Muscle of leg (tissue), 11 donors: Measurements from ENCODE around the gene FNDC3B. TPM values are rescaled to one million over a fixed set of nuclear protein-coding genes. Genes with fewer than 3 reads are reported as not detected.

ENCODE experiments used
- DNase-seq: peaks from one replicate; pipeline ENCODE4 v3.0.0; 2013
- H3K27ac ChIP-seq: one replicate; pipeline ENCODE4 v1.5.1; 2013; ENCODE audit warnings: mild to moderate bottlenecking, low read length, control low read depth
- H3K27me3 ChIP-seq: one replicate; pipeline ENCODE4 v1.6.1; 2013; ENCODE audit warnings: low read length; ENCODE audit not compliant: control insufficient read depth, insufficient read depth
- H3K36me3 ChIP-seq: one replicate; pipeline ENCODE4 v1.6.1; 2013; ENCODE audit warnings: low read length; ENCODE audit not compliant: control insufficient read depth, insufficient read depth
- H3K4me1 ChIP-seq: one replicate; pipeline ENCODE4 v1.6.1; 2013; ENCODE audit warnings: low read length; ENCODE audit not compliant: control insufficient read depth, insufficient read depth
- H3K4me3 ChIP-seq: one replicate; pipeline ENCODE4 v1.5.1; 2013; ENCODE audit warnings: low read length, control low read depth
- H3K9me3 ChIP-seq: replicated peaks from 2 replicates; pipeline ENCODE4 v1.6.1; 2013; ENCODE audit warnings: low read depth, low read length; ENCODE audit not compliant: control insufficient read depth
- WGBS: methylation state at CpG from one replicate; pipeline ENCODE4 v1.1.5; 2013; ENCODE audit warnings: missing lambda C conversion rate; ENCODE audit not compliant: insufficient coverage; 5-methylcytosine and 5-hydroxymethylcytosine counted together
- polyA plus RNA-seq, 8 donors: library from polyadenylated mRNA; unstranded; fragments of 120-200 nt; gene quantifications; one replicate each; pipeline versions ENCODE4 v1.2.1 to v1.2.3, GENCODE V29; 2013; ENCODE audit warnings: inconsistent platforms in 1 of 8, low replicate concordance in 1 of 8; ENCODE audit not compliant: insufficient read length in 8 of 8, insufficient read depth in 1 of 8
- total RNA-seq: library from RNA; stranded (reverse); fragments of 120-200 nt; gene quantifications from one replicate; pipeline ENCODE4 v1.2.4, GENCODE V29; 2013

Gene FNDC3B
- total and polyA plus RNA-seq, 9 donors, result 35.1 to 98.8 (median 58.3) TPM

DNA sequence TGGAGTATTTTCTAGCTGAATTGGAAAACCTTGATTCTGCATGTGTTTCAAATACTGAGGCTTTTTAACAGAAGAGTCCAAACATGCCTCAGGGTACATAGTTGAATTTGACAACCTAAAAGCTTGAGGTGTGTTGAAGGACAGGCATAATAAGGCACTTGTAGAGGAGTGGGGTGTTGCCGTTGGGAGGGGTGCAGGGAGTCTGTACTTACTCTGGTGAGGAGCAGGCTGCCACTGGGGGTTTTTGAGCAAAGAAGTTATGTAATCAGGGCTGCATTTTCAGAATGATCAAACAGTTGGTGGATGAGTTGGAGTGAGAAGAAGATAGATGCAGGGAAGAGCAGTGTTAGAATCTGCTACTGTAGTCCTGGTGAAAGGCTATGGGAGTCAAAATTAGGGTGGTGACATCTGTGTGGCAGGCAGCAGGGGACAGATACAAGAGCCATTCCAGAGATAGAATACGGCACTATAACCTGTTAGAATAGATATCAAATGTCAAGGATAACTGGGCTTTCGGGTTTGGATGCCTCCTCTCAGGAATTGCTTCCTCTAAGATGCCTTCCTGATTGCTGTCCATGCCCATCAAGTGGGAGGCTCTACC, 247.3 kb downstream of the FNDC3B start:
- H3K9me3 ChIP-seq, result no peaks in the 10 kb centered on the region
- H3K27ac ChIP-seq, result no peak overlapping the region
- WGBS, result 83% methylated on average over 1 of the region's 3 CpGs
- DNase-seq, result no peak
- H3K4me3 ChIP-seq, result no peak overlapping the region
- H3K27me3 ChIP-seq, result no peaks in the 10 kb centered on the region
- H3K36me3 ChIP-seq, result peaks cover 45% of the 10 kb centered on the region
- H3K4me1 ChIP-seq, result peaks cover 8% of the 10 kb centered on the region

DNA sequence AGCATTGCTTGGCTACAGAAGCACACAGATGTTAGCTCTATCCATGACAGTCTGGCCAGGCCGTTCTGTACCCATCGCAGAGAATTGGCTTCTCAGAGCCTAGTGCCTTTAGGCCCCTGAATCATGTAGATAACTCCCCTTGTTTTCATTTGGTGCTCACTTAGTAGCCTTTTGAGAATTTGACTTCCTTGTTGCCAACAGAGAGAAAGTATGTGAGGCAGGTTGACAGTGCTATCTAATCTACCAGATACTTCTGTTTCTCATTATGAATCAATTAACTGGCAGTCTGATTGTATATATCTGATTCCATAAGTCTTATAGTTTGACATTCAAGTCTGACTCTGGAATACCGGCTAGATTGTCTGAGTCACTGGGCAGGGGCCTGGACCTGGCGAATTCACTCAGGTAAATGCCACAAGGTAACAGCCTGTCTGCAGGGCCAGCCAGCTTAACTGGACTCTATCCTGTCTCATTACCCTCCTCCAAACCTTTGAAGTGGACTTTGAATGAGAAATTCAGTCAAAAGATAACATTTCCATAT, 248.6 kb downstream of the FNDC3B start:
- no peaks in the 10 kb centered on the region for H3K9me3 ChIP-seq
- no peak for DNase-seq
- H3K27me3 ChIP-seq, result no peaks in the 10 kb centered on the region
- H3K4me3 ChIP-seq, result no peak overlapping the region
- H3K27ac ChIP-seq, result no peak overlapping the region
- 95% methylated on average over 4 of the region's 4 CpGs for WGBS
- peaks cover 15% of the 10 kb centered on the region for H3K4me1 ChIP-seq
- H3K36me3 ChIP-seq, result peaks cover 43% of the 10 kb centered on the region

DNA sequence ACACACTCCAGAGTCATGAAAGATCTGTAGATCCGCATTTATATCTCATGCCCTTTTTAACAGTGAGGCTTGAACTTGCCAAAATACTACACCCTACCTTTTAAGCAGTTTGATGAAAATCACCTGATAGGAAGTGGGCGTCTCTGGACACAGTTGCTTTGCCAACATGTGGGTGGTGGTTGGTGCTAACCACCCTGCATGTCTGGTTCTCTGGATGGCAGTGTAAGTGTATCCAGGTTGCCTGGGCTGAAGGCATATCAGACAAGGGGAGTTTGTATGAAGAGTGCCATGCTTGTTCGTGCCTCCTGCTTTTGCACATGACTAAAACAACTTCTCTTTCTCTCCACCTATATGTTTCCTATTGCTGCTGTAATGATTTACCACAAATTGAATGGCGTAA, 249.3 kb downstream of the FNDC3B start:
- H3K4me1 ChIP-seq, result peaks cover 17% of the 10 kb centered on the region
- DNase-seq, result no peak
- H3K27ac ChIP-seq, result no peak overlapping the region
- peaks cover 46% of the 10 kb centered on the region for H3K36me3 ChIP-seq
- H3K4me3 ChIP-seq, result no peak overlapping the region
- no peaks in the 10 kb centered on the region for H3K27me3 ChIP-seq
- no peaks in the 10 kb centered on the region for H3K9me3 ChIP-seq
- WGBS, result no CpG with 5 or more reads among the region's 4 CpGs

DNA sequence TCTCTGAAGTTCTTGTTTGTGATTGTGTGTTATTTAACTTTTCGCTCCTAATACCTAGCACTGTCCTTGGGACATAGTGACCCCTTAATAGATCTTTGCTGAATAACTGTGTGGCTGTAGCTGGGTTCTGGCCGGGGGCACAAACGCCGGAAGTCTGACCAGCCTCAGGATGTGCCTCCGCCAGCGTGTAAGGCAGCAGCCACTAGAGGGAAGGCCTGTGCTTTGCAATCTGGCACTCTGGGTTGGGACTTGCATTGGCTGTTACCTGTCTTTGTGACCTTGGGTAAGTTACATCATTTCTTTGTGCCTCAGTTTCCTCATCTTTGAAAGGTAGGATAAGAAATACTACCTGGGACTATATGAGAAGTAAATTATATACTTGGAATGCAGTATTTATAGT, 250.2 kb downstream of the FNDC3B start:
- Histone ChIP-seq H3K27ac (peak overlapping the region; percentile 53), H3K4me1 (peaks cover 17% of the 10 kb centered on the region), H3K4me3 (no peak overlapping the region), H3K9me3 (no peaks in the 10 kb centered on the region), H3K36me3 (peaks cover 49% of the 10 kb centered on the region), H3K27me3 (no peaks in the 10 kb centered on the region)
- no peak for DNase-seq
- WGBS, result 86% methylated on average over 6 of the region's 6 CpGs

DNA sequence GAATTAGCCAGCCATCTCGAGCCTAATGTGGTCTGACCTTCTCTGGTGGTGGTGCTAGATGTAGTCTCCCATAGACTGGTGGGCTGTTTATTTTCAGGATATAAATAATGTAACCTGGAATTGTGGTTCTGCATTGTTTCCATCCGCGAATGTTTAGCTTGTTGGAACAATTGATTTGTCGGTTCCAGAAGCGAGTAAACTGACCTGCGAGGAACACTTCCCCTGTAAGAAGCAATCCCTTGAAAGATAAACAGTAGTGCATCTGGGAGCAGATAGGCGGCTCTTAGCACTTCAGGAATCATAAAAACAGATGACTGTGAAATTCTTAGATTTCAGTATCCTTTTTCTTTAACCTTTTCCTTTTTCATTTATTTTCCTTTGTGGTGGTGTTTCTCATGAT, 251.1 kb downstream of the FNDC3B start:
- no peaks in the 10 kb centered on the region for H3K27me3 ChIP-seq
- peaks cover 17% of the 10 kb centered on the region for H3K4me1 ChIP-seq
- peak overlapping the region; percentile 25 for H3K27ac ChIP-seq
- no peak for DNase-seq
- H3K36me3 ChIP-seq, result peaks cover 46% of the 10 kb centered on the region
- no peaks in the 10 kb centered on the region for H3K9me3 ChIP-seq
- 60% methylated on average over 2 of the region's 7 CpGs for WGBS
- no peak overlapping the region for H3K4me3 ChIP-seq

DNA sequence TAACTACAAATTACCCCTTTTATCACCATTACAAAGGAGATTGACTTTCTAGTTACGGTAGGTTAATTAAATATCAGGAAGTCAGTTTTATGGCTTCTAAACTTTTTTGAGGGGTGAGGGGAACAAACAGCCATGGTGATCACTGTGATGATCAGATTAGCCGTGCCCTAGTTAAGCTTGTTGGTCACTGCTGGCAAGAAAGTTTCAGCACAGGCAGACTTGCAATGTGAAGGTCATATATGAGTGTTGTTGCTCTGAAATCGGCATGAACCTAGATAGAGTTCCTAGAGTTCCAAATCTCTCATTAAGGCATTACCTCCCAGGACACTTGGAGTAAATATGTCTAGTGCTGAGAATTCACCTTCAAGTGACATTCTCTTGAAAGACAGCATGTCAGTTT, 252.3 kb downstream of the FNDC3B start:
- no peaks in the 10 kb centered on the region for H3K27me3 ChIP-seq
- WGBS, result 79% methylated on average over 2 of the region's 3 CpGs
- H3K9me3 ChIP-seq, result no peaks in the 10 kb centered on the region
- peaks cover 15% of the 10 kb centered on the region for H3K4me1 ChIP-seq
- H3K27ac ChIP-seq, result peak overlapping the region; percentile 50
- no peak for DNase-seq
- H3K36me3 ChIP-seq, result peaks cover 52% of the 10 kb centered on the region
- H3K4me3 ChIP-seq, result no peak overlapping the region

DNA sequence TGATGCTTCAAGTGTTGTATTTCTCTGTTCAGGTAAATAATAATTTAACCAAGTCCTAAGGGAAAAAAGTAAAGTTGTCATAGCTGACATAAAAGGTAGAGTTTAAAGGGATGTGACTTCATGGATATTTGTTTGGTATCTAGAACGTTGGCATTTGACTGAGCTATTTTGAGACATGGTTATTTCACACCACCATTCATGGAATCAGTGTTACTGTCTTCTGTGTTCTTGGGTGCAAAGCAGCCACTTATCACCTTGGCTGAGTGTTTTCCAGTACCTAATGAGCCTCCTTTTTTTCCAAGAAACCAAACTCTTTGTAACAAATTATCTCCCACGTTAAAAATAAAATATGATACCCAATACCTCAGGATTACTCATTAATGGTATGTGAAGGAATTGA, 253.0 kb downstream of the FNDC3B start:
- Histone ChIP-seq H3K27me3 (no peaks in the 10 kb centered on the region), H3K36me3 (peaks cover 48% of the 10 kb centered on the region), H3K4me3 (no peak overlapping the region), H3K27ac (no peak overlapping the region), H3K4me1 (peaks cover 15% of the 10 kb centered on the region), H3K9me3 (no peaks in the 10 kb centered on the region)
- WGBS, result no CpG with 5 or more reads among the region's 2 CpGs
- DNase-seq, result no peak

DNA sequence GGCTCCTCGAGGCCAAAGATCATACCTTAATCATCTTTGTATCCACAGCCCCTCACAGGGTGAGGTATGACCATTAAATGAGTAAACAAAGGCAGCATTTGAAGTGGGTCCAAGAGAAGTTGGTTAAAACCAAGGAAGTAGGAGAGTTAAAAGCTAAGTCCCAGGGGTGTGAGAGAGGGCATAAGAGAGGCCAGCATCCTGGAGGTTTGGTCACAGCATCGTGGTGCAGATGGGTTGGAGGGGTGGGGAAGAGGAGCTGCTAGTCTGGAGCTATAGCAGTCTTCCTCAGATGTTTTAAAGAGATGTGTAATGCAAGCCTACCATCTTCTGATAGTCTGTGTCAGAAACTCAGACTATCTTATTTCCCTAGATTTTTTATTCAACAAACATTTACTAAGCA, 253.7 kb downstream of the FNDC3B start:
- H3K4me3 ChIP-seq, result no peak overlapping the region
- no peak overlapping the region for H3K27ac ChIP-seq
- H3K27me3 ChIP-seq, result no peaks in the 10 kb centered on the region
- H3K4me1 ChIP-seq, result peaks cover 15% of the 10 kb centered on the region
- H3K36me3 ChIP-seq, result peaks cover 42% of the 10 kb centered on the region
- no peak for DNase-seq
- H3K9me3 ChIP-seq, result no peaks in the 10 kb centered on the region
- 83% methylated on average over 1 of the region's 2 CpGs for WGBS

DNA sequence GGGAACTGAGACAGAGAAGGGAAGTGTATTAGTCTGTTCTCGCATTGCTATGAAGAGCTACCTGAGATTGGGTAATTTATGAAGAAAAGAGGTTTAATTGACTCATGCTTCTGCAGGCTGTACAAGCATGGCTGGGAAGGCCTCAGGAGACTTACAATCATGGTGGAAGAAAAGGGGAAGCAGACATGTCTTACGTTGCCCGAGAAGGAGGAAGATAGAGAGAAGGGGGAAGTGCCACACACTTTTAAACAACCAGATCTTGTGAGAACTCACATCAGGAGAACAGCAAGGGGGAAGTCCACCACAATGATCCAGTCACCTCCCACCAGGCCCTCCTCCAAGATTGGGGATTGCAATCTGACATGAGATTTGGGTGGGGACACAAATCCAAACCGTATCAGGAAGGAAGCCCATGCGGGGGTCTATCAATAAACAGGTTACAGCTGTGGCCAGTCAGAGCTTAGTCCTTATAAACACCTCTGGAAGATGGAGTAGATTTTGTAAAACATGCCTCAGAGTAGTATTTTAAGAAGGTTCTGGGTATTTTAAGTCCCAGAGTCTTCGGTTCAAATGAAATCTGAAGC, 254.9 kb downstream of the FNDC3B start:
- DNase-seq, result no peak
- no peaks in the 10 kb centered on the region for H3K9me3 ChIP-seq
- H3K27ac ChIP-seq, result no peak overlapping the region
- H3K27me3 ChIP-seq, result no peaks in the 10 kb centered on the region
- no peak overlapping the region for H3K4me3 ChIP-seq
- 94% methylated on average over 3 of the region's 6 CpGs for WGBS
- peaks cover 15% of the 10 kb centered on the region for H3K4me1 ChIP-seq
- H3K36me3 ChIP-seq, result peaks cover 38% of the 10 kb centered on the region

DNA sequence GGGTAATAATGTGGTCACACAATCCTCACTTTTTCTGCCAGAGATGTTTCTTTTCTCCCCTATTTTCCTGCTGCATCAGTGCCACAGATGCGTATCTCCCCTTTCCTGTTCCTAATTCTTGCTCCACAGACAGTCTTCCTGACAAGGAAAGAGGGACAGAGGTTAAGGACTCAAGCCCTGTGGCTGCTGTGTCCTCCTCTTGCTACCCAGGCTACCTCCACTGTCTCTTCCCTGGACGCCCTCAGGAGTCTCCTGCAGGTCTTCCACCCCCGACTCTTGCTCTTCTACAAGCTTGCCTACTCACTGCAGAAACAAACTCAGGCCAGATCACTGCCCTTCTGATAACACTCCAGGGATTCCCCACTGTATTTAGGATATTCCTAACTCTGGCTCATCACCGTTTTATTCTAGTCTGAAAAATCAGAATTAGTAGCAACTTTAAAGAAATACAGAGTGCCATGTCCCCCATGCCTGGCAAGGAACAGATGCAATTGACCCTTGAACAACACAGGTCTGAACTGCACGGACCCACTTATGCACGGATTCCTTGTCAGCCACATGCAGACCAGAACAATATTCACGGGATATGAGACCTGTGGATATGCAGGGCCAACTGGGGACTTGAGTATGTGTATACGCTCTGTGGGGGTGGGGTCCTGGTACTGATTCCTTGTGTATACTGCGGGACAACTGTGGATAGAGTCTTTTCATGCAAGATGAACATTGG, 257.0 kb downstream of the FNDC3B start:
- no peak overlapping the region for H3K27ac ChIP-seq
- no peak for DNase-seq
- no peak overlapping the region for H3K4me3 ChIP-seq
- H3K4me1 ChIP-seq, result peaks cover 11% of the 10 kb centered on the region
- H3K36me3 ChIP-seq, result peaks cover 38% of the 10 kb centered on the region
- H3K9me3 ChIP-seq, result no peaks in the 10 kb centered on the region
- WGBS, result 77% methylated on average over 9 of the region's 9 CpGs
- no peaks in the 10 kb centered on the region for H3K27me3 ChIP-seq
